ENCODE measurements around the gene OSR1.
"Not testable (repeated sequence)": the region's sequence is repeated elsewhere in the genome, so short reads cannot be mapped to it uniquely, and the experiment has no call there.

- TF ChIP-seq CTCF (IDR thresholded peaks at IDR 0.05; ENCODE audit: extremely low read depth in 1 of 2, insufficient read depth in 1 of 2, low read depth in 1 of 2, low read length in 2 of 2); POLR2AphosphoS5 (IDR thresholded peaks at IDR 0.05; ENCODE audit: insufficient read depth, low read depth, low read length): not testable (repeated sequence)
Observed at GRCh38 chr2:19389469-19389868, 31.0 kb upstream of the OSR1 start.
